Endothelial cell of umbilical vein (primary cell): Measurements from ENCODE around the gene C3. TPM values are rescaled to one million over a fixed set of nuclear protein-coding genes. Genes with fewer than 3 reads are reported as not detected.

Source experiments
- BruUV-seq: library from RNA; stranded (reverse); fragments of 400-500 nt; replicated peaks from 2 replicates; lab custom pipeline; 2021; lab: Mats Ljungman, UMichigan
- CTCF ChIA-PET: fragments of 300-600, 350-600 bp; sonication (Branson Sonifier 250); formaldehyde crosslinking; loops from one replicate; lab custom pipeline; 2021; ENCODE audit warnings: antibody characterized with exemption, inconsistent platforms; lab: Charles Lee
- POLR2A ChIA-PET: fragments of 300-600, 350-600 bp; sonication (Branson Sonifier 250); formaldehyde crosslinking; loops from one replicate; lab custom pipeline; 2021; ENCODE audit warnings: antibody characterized with exemption, inconsistent platforms; lab: Charles Lee
- DNase-seq: peaks from one replicate; pipeline ENCODE4 v3.0.0-alpha.2; 2011; ENCODE audit warnings: low read depth, low spot score
- FAIRE-seq: peaks from 2 replicates; lab custom pipeline; 2011; peaks lifted over from hg19 to GRCh38; lab: Jason Lieb, UNC
- H2AFZ ChIP-seq: 2 replicates; pipeline ENCODE4 v1.6.0; 2012; ENCODE audit warnings: low read depth, low read length, control low read depth, inconsistent platforms
- H3K27ac ChIP-seq: 2 replicates; pipeline ENCODE4 v1.5.1; 2011; ENCODE audit warnings: low read depth, mild to moderate bottlenecking, control low read depth, low read length, moderate library complexity; ENCODE audit not compliant: insufficient read depth
- H3K27me3 ChIP-seq, 2 experiments: 2 replicates each; pipeline versions ENCODE4 v1.6.0 to v1.6.1; 2011; ENCODE audit warnings: low read length in 2 of 2, mixed read lengths in 1 of 2; ENCODE audit not compliant: control insufficient read depth in 2 of 2, insufficient read depth in 2 of 2
- H3K36me3 ChIP-seq, 2 experiments: 2 replicates in 1 of 2; 3 replicates in 1 of 2; pipeline ENCODE4 v1.5.1; 2011; ENCODE audit warnings: low read length in 2 of 2, mild to moderate bottlenecking in 1 of 2, moderate library complexity in 1 of 2; ENCODE audit not compliant: control insufficient read depth in 2 of 2, insufficient read depth in 2 of 2; ENCODE audit errors: extremely low read depth in 1 of 2
- H3K4me1 ChIP-seq: 3 replicates; pipeline ENCODE4 v1.5.1; 2011; ENCODE audit warnings: mild to moderate bottlenecking, low read length; ENCODE audit not compliant: control insufficient read depth, insufficient read depth; ENCODE audit errors: extremely low read depth
- H3K4me2 ChIP-seq: 2 replicates; pipeline ENCODE4 v1.6.1; 2011; ENCODE audit warnings: low read length, control low read depth, mixed read lengths; ENCODE audit not compliant: insufficient read depth
- H3K4me3 ChIP-seq, 3 experiments: fragments of 200-600 bp in 1 of 3; sonication (generic), shearing (Covaris generic) in 1 of 3; replicated peaks in 1 of 3; 2 replicates each; pipeline ENCODE4 v1.5.1; 2011 to 2016; ENCODE audit warnings: control low read depth in 3 of 3, low read length in 3 of 3, mild to moderate bottlenecking in 2 of 3, inconsistent platforms in 1 of 3, low read depth in 1 of 3, moderate library complexity in 1 of 3; ENCODE audit not compliant: insufficient read depth in 1 of 3
- H3K79me2 ChIP-seq: 2 replicates; pipeline ENCODE4 v1.6.0; 2012; ENCODE audit warnings: low read length, inconsistent platforms; ENCODE audit not compliant: control insufficient read depth, insufficient read depth
- H3K9ac ChIP-seq: replicated peaks from 2 replicates; pipeline ENCODE3; 2011; ENCODE audit warnings: low read length, control low read depth; ENCODE audit not compliant: insufficient read depth; ENCODE audit errors: extremely low read depth
- H3K9me1 ChIP-seq: replicated peaks from 3 replicates; pipeline ENCODE4 v1.6.0; 2011; ENCODE audit warnings: mild to moderate bottlenecking, low read length; ENCODE audit not compliant: control insufficient read depth, insufficient read depth; ENCODE audit errors: extremely low read depth
- H3K9me3 ChIP-seq: replicated peaks from 2 replicates; pipeline ENCODE4 v1.5.1; 2012; ENCODE audit warnings: low read length, inconsistent platforms; ENCODE audit not compliant: control insufficient read depth, insufficient read depth
- H4K20me1 ChIP-seq: replicated peaks from 2 replicates; pipeline ENCODE3; 2011; ENCODE audit warnings: mild to moderate bottlenecking, low read length; ENCODE audit not compliant: control insufficient read depth, insufficient read depth; ENCODE audit errors: extremely low read depth
- FOS ChIP-seq: IDR thresholded peaks from 2 replicates; pipeline ENCODE4 v1.6.1; 2011; ENCODE audit warnings: mild to moderate bottlenecking, low read length, moderate library complexity, borderline replicate concordance; ENCODE audit not compliant: insufficient read depth
- GATA2 ChIP-seq: IDR thresholded peaks from 2 replicates; pipeline ENCODE4 v1.7.0; 2011; ENCODE audit warnings: low read depth, mild to moderate bottlenecking, moderate library complexity, mixed read lengths, low read length; ENCODE audit not compliant: insufficient read length, insufficient read depth
- MAX ChIP-seq: IDR thresholded peaks from 2 replicates; pipeline ENCODE4 v1.6.1; 2011; ENCODE audit not compliant: insufficient read depth, insufficient read length
- POLR2AphosphoS5 ChIP-seq: IDR thresholded peaks from 2 replicates; pipeline ENCODE4 v1.6.1; 2012; ENCODE audit warnings: low read depth, mild to moderate bottlenecking, control low read depth, low read length, moderate library complexity; ENCODE audit not compliant: insufficient read depth
- dilution Hi-C: fragments of 300-500 bp; cut with MboI; formaldehyde crosslinking; loops from one replicate; pipeline ENCODE4 v1.15.0; 2019; ENCODE audit warnings: low sequenced_read_pairs; ENCODE audit not compliant: extremely low pct_ligation_motif_present
- intact Hi-C: fragments of 100-400 bp; cut with micrococcal nuclease; formaldehyde crosslinking; loops from one replicate; pipeline ENCODE4 v1.10.0; 2022
- polyA plus RNA-seq, 4 experiments: library from polyadenylated mRNA; depleted of rRNA in 3 of 4; stranded (reverse) in 3 of 4; unstranded in 1 of 4; fragments of >200 nt; gene quantifications; 2 replicates each; pipeline versions ENCODE4 v1.2.1 to v1.2.3, GENCODE V29; 2011 to 2012; ENCODE audit warnings: missing spikeins in 1 of 4
- total RNA-seq: library from RNA; stranded (reverse); gene quantifications from 2 replicates; pipeline ENCODE4 v1.2.3, GENCODE V29; 2021

Gene C3
- total and polyA plus RNA-seq, 2 donors (not counting 3 experiments of a cell fraction or from before 2014, with no cell fraction given): 0.23 TPM; not detected in 1

- no peak overlapping the region for H2AFZ ChIP-seq
- no peak overlapping the region for H3K4me3 ChIP-seq
- H3K4me2 ChIP-seq: no peak overlapping the region
- no peaks in the 10 kb centered on the region for H3K79me2 ChIP-seq
- intact Hi-C loops (no loop called here), dilution Hi-C loops (no loop called here)
- BruUV-seq: no TSS peak
- no peaks in the 10 kb centered on the region for H3K9me1 ChIP-seq
- peaks cover 0 to 2% of the 10 kb centered on the region in 2 experiments for H3K27me3 ChIP-seq
- no peak overlapping the region for H3K27ac ChIP-seq
- H4K20me1 ChIP-seq: no peaks in the 10 kb centered on the region
- ChIA-PET POLR2A (no interaction called here), CTCF (no interaction called here)
- no peaks in the 10 kb centered on the region for H3K4me1 ChIP-seq
- TF ChIP-seq POLR2AphosphoS5: no peak
- no peak for TF ChIP-seq MAX
- no peak for TF ChIP-seq GATA2
- no peak for FAIRE-seq
- H3K9me3 ChIP-seq: no peaks in the 10 kb centered on the region
- no peak overlapping the region for H3K9ac ChIP-seq
- DNase-seq: no peak
- no peaks in the 10 kb centered on the region for H3K36me3 ChIP-seq
Measured at GRCh38 chr19:6649185-6649584, 71.3 kb downstream of the C3 start.

- no peaks in the 10 kb centered on the region for H3K9me3 ChIP-seq
- H3K9ac ChIP-seq: no peak overlapping the region
- DNase-seq (no peak), FAIRE-seq (no peak)
- no peak overlapping the region for H3K4me3 ChIP-seq
- no TSS peak for BruUV-seq
- TF ChIP-seq FOS: no peak
- dilution Hi-C loops (no loop called here), intact Hi-C loops (no loop called here)
- no peak overlapping the region for H2AFZ ChIP-seq
- no peak overlapping the region for H3K4me2 ChIP-seq
- no peak overlapping the region for H3K27ac ChIP-seq
- no peaks in the 10 kb centered on the region for H3K36me3 ChIP-seq
- peaks cover 0 to 2% of the 10 kb centered on the region in 2 experiments for H3K27me3 ChIP-seq
- no peaks in the 10 kb centered on the region for H4K20me1 ChIP-seq
- no peaks in the 10 kb centered on the region for H3K79me2 ChIP-seq
- no peaks in the 10 kb centered on the region for H3K4me1 ChIP-seq
- CTCF ChIA-PET: interaction anchor here (1.0 kb wide), 1 partner anchor 15 kb away, joined by 3 read pairs; no protein-coding TSS in a partner anchor
- H3K9me1 ChIP-seq: no peaks in the 10 kb centered on the region
- POLR2A ChIA-PET: no interaction called here
Measured at GRCh38 chr19:6648141-6648715, 72.2 kb downstream of the C3 start.
